Activated CD8-positive, alpha-beta memory T cell treated with anti-CD3 and anti-CD28 coated beads, Interleukin-2, amount 50 U/mL, for 1 hour (primary cell): ENCODE results near the gene CSK.

Source experiments
- DNase-seq: peaks from one replicate; pipeline ENCODE4 v3.0.0-alpha.2; 2020; ENCODE audit errors: extremely low read depth

Gene CSK

GRCh38 chr15:74826364-74826819 lies 44.5 kb downstream of the CSK start, which contains the start of gene CPLX3:
TSS of gene CPLX3 (plus strand) at chr15:74826627. CDS start at chr15:74826704, 77 bp downstream.
- no peak for DNase-seq

- no peak for DNase-seq
These were observed 45.0 kb downstream of the CSK start for GRCh38 chr15:74826921-74827320.

GRCh38 chr15:74827614-74828013 lies 45.7 kb downstream of the CSK start:
- DNase-seq, result no peak

GRCh38 chr15:74828835-74829234 lies 47.0 kb downstream of the CSK start:
- no peak for DNase-seq

GRCh38 chr15:74829486-74829885 lies 47.6 kb downstream of the CSK start:
- no peak for DNase-seq

GRCh38 chr15:74829991-74830390 lies 48.1 kb downstream of the CSK start:
- no peak for DNase-seq

GRCh38 chr15:74830868-74831267 lies 49.0 kb downstream of the CSK start:
- DNase-seq, result no peak

- no peak for DNase-seq
These were observed 50.1 kb downstream of the CSK start for GRCh38 chr15:74831813-74832495.

- no peak for DNase-seq
These were observed 50.9 kb downstream of the CSK start for GRCh38 chr15:74832826-74833225.

GRCh38 chr15:74833376-74834107 lies 51.7 kb downstream of the CSK start:
- no peak for DNase-seq

GRCh38 chr15:74835312-74835823 lies 53.5 kb downstream of the CSK start:
- DNase-seq, result no peak

GRCh38 chr15:74836846-74837245 lies 55.0 kb downstream of the CSK start:
- no peak for DNase-seq

- DNase-seq, result no peak
These were observed 55.7 kb downstream of the CSK start for GRCh38 chr15:74837482-74838136.

GRCh38 chr15:74838137-74838516 lies 56.2 kb downstream of the CSK start:
- no peak for DNase-seq

- no peak for DNase-seq
These were observed 57.1 kb downstream of the CSK start for GRCh38 chr15:74838746-74839525.

- no peak for DNase-seq
These were observed 57.9 kb downstream of the CSK start for GRCh38 chr15:74839526-74840395.

- DNase-seq, result no peak
These were observed 59.2 kb downstream of the CSK start for GRCh38 chr15:74840851-74841775.

GRCh38 chr15:74841891-74842373 lies 60.1 kb downstream of the CSK start:
- DNase-seq, result no peak
